PFSK-1 (cell line): ENCODE results near the gene VPS52.

Experiments
- FOXP2 ChIP-seq: optimal IDR thresholded peaks from 2 replicates; pipeline ENCODE3; 2011; ENCODE audit warnings: borderline replicate concordance, control low read depth, inconsistent platforms; ENCODE audit not compliant: insufficient read depth; ENCODE audit errors: extremely low read length, extremely low read depth
- POLR2AphosphoS5 ChIP-seq: IDR thresholded peaks from 2 replicates; pipeline ENCODE4 v1.6.1; 2012; ENCODE audit warnings: low read depth, mild to moderate bottlenecking, control low read depth, low read length, moderate library complexity
- REST ChIP-seq, 2 experiments: IDR thresholded peaks; 2 replicates each; pipeline versions ENCODE4 v1.6.1 to v1.8.0; 2011 to 2012; ENCODE audit warnings: low read depth in 2 of 2, low read length in 2 of 2, control low read depth in 1 of 2, inconsistent platforms in 1 of 2, mild to moderate bottlenecking in 1 of 2, moderate library complexity in 1 of 2; ENCODE audit not compliant: insufficient read depth in 1 of 2
- SIN3A ChIP-seq: IDR thresholded peaks from 2 replicates; pipeline ENCODE4 v1.6.1; 2012; ENCODE audit warnings: mild to moderate bottlenecking, low read length, moderate library complexity, borderline replicate concordance; ENCODE audit not compliant: insufficient read depth
- TAF1 ChIP-seq: IDR thresholded peaks from 2 replicates; pipeline ENCODE4 v1.6.1; 2012; ENCODE audit warnings: low read length, control low read depth, borderline replicate concordance; ENCODE audit not compliant: insufficient read depth

VPS52 gene

GRCh38 chr6:33217246-33217645, 54.4 kb downstream of the VPS52 start:
- TF ChIP-seq REST (IDR thresholded peaks at IDR 0.05; ENCODE audit: insufficient read depth in 1 of 2, low read depth in 2 of 2, low read length in 2 of 2) (no peak), SIN3A (no peak), POLR2AphosphoS5 (no peak), TAF1 (no peak), FOXP2 (no peak)

- TF ChIP-seq FOXP2 (no peak), POLR2AphosphoS5 (no peak), TAF1 (no peak), SIN3A (no peak), REST (IDR thresholded peaks at IDR 0.05; ENCODE audit: insufficient read depth in 1 of 2, low read depth in 2 of 2, low read length in 2 of 2) (no peak)
Observed at GRCh38 chr6:33216117-33216649, 55.5 kb downstream of the VPS52 start.

GRCh38 chr6:33215271-33216116, 56.2 kb downstream of the VPS52 start:
- TF ChIP-seq REST (IDR thresholded peaks at IDR 0.05; ENCODE audit: insufficient read depth in 1 of 2, low read depth in 2 of 2, low read length in 2 of 2) (no peak), TAF1 (no peak), FOXP2 (no peak), SIN3A (no peak), POLR2AphosphoS5 (no peak)

GRCh38 chr6:33213989-33214335, 57.7 kb downstream of the VPS52 start:
- TF ChIP-seq POLR2AphosphoS5 (no peak), REST (IDR thresholded peaks at IDR 0.05; ENCODE audit: insufficient read depth in 1 of 2, low read depth in 2 of 2, low read length in 2 of 2) (no peak), FOXP2 (no peak), SIN3A (no peak), TAF1 (no peak)
